MM.1S (cell line): Measurements from ENCODE around the gene CDC42.

ENCODE experiments used
- CTCF ChIP-seq: fragments of 300-600 bp; sonication (generic); IDR thresholded peaks from 2 replicates; pipeline ENCODE4 v1.5.1; 2016; ENCODE audit warnings: antibody characterized with exemption, low read length, mixed read lengths
- EZH2 ChIP-seq: fragments of 300-600 bp; sonication (generic); optimal IDR thresholded peaks from 2 replicates; pipeline ENCODE3; 2017; ENCODE audit warnings: low read depth, mild to moderate bottlenecking, antibody characterized with exemption, low read length, mixed read lengths

- TF ChIP-seq CTCF: no peak
- no peak for TF ChIP-seq EZH2
Observed at GRCh38 chr1:22121421-22121911, 69.0 kb downstream of the CDC42 start.
